CD8-positive, alpha-beta memory T cell (primary cell): ENCODE measurements around the gene LRRC74B. TPM values are rescaled to one million over a fixed set of nuclear protein-coding genes. Genes with fewer than 3 reads are reported as not detected.

Source experiments
- CTCF ChIA-PET: fragments of 350-600 bp; sonication (Branson Sonifier 250); formaldehyde crosslinking; loops from one replicate; lab custom pipeline; 2021; ENCODE audit warnings: antibody characterized with exemption; lab: Charles Lee
- POLR2A ChIA-PET: fragments of 350-600 bp; sonication (Branson Sonifier 250); formaldehyde crosslinking; loops from one replicate; lab custom pipeline; 2021; ENCODE audit warnings: antibody characterized with exemption; lab: Charles Lee
- DNase-seq, 5 donors: peaks; one replicate each; pipeline versions ENCODE4 v3.0.0 to v3.0.0-alpha.2; 2020 to 2022; ENCODE audit warnings: mixed read lengths in 1 of 5
- H3K27ac ChIP-seq: one replicate; pipeline ENCODE4 v1.7.0; 2013; ENCODE audit warnings: low read depth, mild to moderate bottlenecking, low read length, moderate library complexity
- H3K27me3 ChIP-seq: 2 replicates; pipeline ENCODE4 v1.7.0; 2013; ENCODE audit warnings: low read length, mild to moderate bottlenecking; ENCODE audit not compliant: insufficient read depth, poor library complexity, severe bottlenecking
- H3K36me3 ChIP-seq: 2 replicates; pipeline ENCODE4 v1.7.0; 2013; ENCODE audit warnings: mild to moderate bottlenecking, low read length, moderate library complexity; ENCODE audit not compliant: insufficient read depth
- H3K4me1 ChIP-seq: 2 replicates; pipeline ENCODE4 v1.7.0; 2013; ENCODE audit warnings: mild to moderate bottlenecking, low read length, moderate library complexity; ENCODE audit not compliant: insufficient read depth
- H3K4me3 ChIP-seq: 2 replicates; pipeline ENCODE4 v1.7.0; 2013; ENCODE audit warnings: mild to moderate bottlenecking, low read length
- H3K9me3 ChIP-seq: 2 replicates; pipeline ENCODE4 v1.7.0; 2013; ENCODE audit warnings: mild to moderate bottlenecking, low read length
- H3K27ac Mint-ChIP-seq, 8 donors: one replicate each; pipeline ENCODE4 v1.8.0; 2020 to 2021; ENCODE audit warnings: mixed read lengths in 8 of 8, mild to moderate bottlenecking in 6 of 8, inconsistent platforms in 3 of 8, moderate library complexity in 3 of 8
- H3K27me3 Mint-ChIP-seq, 2 donors: one replicate each; pipeline ENCODE4 v1.8.0; 2020 to 2021; ENCODE audit warnings: mixed read lengths in 2 of 2, mild to moderate bottlenecking in 1 of 2, moderate library complexity in 1 of 2
- H3K36me3 Mint-ChIP-seq, 3 donors: one replicate each; pipeline ENCODE4 v1.8.0; 2020 to 2021; ENCODE audit warnings: mixed read lengths in 3 of 3, inconsistent platforms in 1 of 3, mild to moderate bottlenecking in 1 of 3
- H3K4me1 Mint-ChIP-seq, 3 donors: one replicate each; pipeline ENCODE4 v1.8.0; 2020 to 2021; ENCODE audit warnings: mixed read lengths in 3 of 3, inconsistent platforms in 1 of 3, mild to moderate bottlenecking in 1 of 3
- H3K4me3 Mint-ChIP-seq, 7 donors: one replicate each; pipeline ENCODE4 v1.8.0; 2020 to 2021; ENCODE audit warnings: mixed read lengths in 7 of 7, mild to moderate bottlenecking in 6 of 7, moderate library complexity in 4 of 7, inconsistent platforms in 2 of 7
- H3K9me3 Mint-ChIP-seq, 5 donors: one replicate each; pipeline ENCODE4 v1.8.0; 2020 to 2022; ENCODE audit warnings: mixed read lengths in 5 of 5, mild to moderate bottlenecking in 3 of 5, moderate library complexity in 2 of 5, inconsistent platforms in 1 of 5
- polyA plus RNA-seq: library from polyadenylated mRNA; unstranded; fragments of 300-500 nt; fragmentation: Illumina TruSeq; gene quantifications from one replicate; pipeline ENCODE4 v1.2.3, GENCODE V29; 2021
- total RNA-seq, 2 experiments: library from RNA; stranded (reverse); gene quantifications; one replicate each; pipeline ENCODE4 v1.2.3, GENCODE V29; 2021

The LRRC74B gene
- total and polyA plus RNA-seq, 3 experiments from 2014 or later: not detected

- Histone ChIP-seq H3K4me1 (peaks cover 18% of the 10 kb centered on the region), H3K27me3 (no peaks in the 10 kb centered on the region), H3K9me3 (no peaks in the 10 kb centered on the region), H3K27ac (no peak overlapping the region), H3K4me3 (no peak overlapping the region), H3K36me3 (no peaks in the 10 kb centered on the region)
- CTCF ChIA-PET: no interaction called here
- Mint-ChIP-seq H3K9me3 (no peaks in the 10 kb centered on the region), H3K36me3 (no peaks in the 10 kb centered on the region), H3K27me3 (peaks cover 0 to 2% of the 10 kb centered on the region in 2 donors), H3K27ac (peak overlapping the region in 4 of 8 donors; percentile 50 to 91 (median 71)), H3K4me1 (peaks cover 26 to 34% (median 26%) of the 10 kb centered on the region in 3 donors), H3K4me3 (peak overlapping the region in 2 of 7 donors; percentile 58 to 82)
- no peak for DNase-seq
- POLR2A ChIA-PET: no interaction called here
These were observed 28.9 kb upstream of the LRRC74B start for GRCh38 chr22:21016644-21017420.

- no peak overlapping the region for H3K4me3 Mint-ChIP-seq
- Histone ChIP-seq H3K27me3 (no peaks in the 10 kb centered on the region), H3K4me3 (no peak overlapping the region), H3K9me3 (no peaks in the 10 kb centered on the region), H3K4me1 (peaks cover 18% of the 10 kb centered on the region), H3K36me3 (no peaks in the 10 kb centered on the region), H3K27ac (no peak overlapping the region)
- H3K36me3 Mint-ChIP-seq: no peaks in the 10 kb centered on the region
- H3K27me3 Mint-ChIP-seq: peaks cover 0 to 2% of the 10 kb centered on the region in 2 donors
- no peaks in the 10 kb centered on the region for H3K9me3 Mint-ChIP-seq
- ChIA-PET CTCF (no interaction called here), POLR2A (no interaction called here)
- H3K27ac Mint-ChIP-seq: no peak overlapping the region
- peaks cover 23 to 31% (median 23%) of the 10 kb centered on the region in 3 donors for H3K4me1 Mint-ChIP-seq
- DNase-seq: no peak
These were observed 27.4 kb upstream of the LRRC74B start for GRCh38 chr22:21018314-21018713.

DNA sequence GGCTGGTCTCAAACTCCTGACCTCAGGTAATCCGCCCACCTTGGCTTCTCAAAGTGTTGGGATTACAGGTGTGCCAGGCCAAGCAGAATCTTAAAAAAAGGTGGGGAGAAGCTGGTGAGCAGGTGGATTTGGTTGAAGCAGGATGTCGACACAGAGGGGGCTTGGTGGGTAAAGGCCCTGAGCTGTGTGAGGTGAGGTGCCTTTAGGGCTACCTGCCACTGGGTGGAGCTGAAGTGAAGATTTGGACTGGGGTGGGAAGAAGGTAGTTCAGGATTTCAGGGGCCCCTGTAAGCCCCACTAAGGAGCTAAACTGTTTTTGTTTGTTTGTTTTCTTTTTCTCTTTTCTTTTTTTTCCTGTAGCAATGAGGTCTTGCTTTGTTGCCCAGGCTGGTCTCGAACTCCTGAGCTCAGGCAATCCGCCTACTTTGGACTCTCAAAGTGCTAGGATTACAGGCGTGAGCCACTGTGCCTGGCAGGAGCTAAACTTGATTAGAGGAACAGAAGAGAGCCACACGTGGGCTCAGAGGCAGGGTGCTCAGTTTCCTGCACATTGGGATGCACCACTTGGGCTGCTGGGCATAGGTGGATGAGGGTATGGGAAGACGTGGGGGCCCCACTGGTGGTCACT lies 24.8 kb upstream of the LRRC74B start:
- DNase-seq: peak in 1 of 5 donors; percentile 35
- ChIA-PET CTCF (interaction anchor here (1.5 kb wide), 1 partner anchor 19 kb away, joined by 5 read pairs; the partner anchor contains the start of gene THAP7), POLR2A (no interaction called here)
- Histone ChIP-seq H3K9me3 (no peaks in the 10 kb centered on the region), H3K36me3 (no peaks in the 10 kb centered on the region), H3K27me3 (no peaks in the 10 kb centered on the region), H3K4me1 (peaks cover 13% of the 10 kb centered on the region), H3K27ac (no peak overlapping the region), H3K4me3 (no peak overlapping the region)
- no peaks in the 10 kb centered on the region for H3K36me3 Mint-ChIP-seq
- H3K27ac Mint-ChIP-seq: peak overlapping the region in 2 of 8 donors; percentile 45 to 51
- H3K9me3 Mint-ChIP-seq: no peaks in the 10 kb centered on the region
- H3K4me1 Mint-ChIP-seq: peaks cover 11 to 20% (median 15%) of the 10 kb centered on the region in 3 donors
- peaks cover 0 to 2% of the 10 kb centered on the region in 2 donors for H3K27me3 Mint-ChIP-seq
- H3K4me3 Mint-ChIP-seq: no peak overlapping the region

- H3K27me3 Mint-ChIP-seq: peaks cover 0 to 4% of the 10 kb centered on the region in 2 donors
- DNase-seq: no peak
- ChIA-PET CTCF (no interaction called here), POLR2A (no interaction called here)
- Histone ChIP-seq H3K36me3 (no peaks in the 10 kb centered on the region), H3K9me3 (no peaks in the 10 kb centered on the region), H3K4me3 (no peak overlapping the region), H3K27ac (no peak overlapping the region), H3K27me3 (no peaks in the 10 kb centered on the region), H3K4me1 (peaks cover 12% of the 10 kb centered on the region)
- H3K27ac Mint-ChIP-seq: no peak overlapping the region
- no peaks in the 10 kb centered on the region for H3K36me3 Mint-ChIP-seq
- no peak overlapping the region for H3K4me3 Mint-ChIP-seq
- H3K9me3 Mint-ChIP-seq: no peaks in the 10 kb centered on the region
- H3K4me1 Mint-ChIP-seq: peaks cover 8 to 14% (median 8%) of the 10 kb centered on the region in 3 donors
These were observed 23.2 kb upstream of the LRRC74B start for GRCh38 chr22:21022507-21022906.

- POLR2A ChIA-PET: no interaction called here
- CTCF ChIA-PET: no interaction called here
- peaks cover 0 to 4% of the 10 kb centered on the region in 2 donors for H3K27me3 Mint-ChIP-seq
These were observed 22.7 kb upstream of the LRRC74B start for GRCh38 chr22:21022955-21023614.

DNA sequence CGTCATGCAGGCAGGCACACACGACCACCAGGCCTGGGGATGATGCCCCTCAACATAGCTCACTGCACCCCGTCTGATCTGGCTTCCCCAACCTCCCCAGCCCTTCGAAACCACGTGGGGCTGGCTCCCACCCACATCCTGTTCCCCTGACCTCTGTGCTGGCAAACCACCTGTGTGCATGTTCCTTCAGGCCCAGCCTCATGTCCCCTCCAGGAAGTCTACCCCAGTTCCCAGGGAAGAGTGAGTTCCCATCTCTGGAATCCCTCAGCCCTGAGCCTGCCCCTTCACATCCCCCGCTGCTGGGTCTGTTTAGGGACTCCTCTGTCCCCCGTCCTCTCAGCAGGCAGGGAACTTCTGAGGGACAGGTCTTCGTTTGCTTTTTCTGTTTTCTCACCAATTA lies 20.5 kb upstream of the LRRC74B start:
- CTCF ChIA-PET: no interaction called here
- H3K27me3 Mint-ChIP-seq: peaks cover 10 to 11% of the 10 kb centered on the region in 2 donors
- H3K4me3 Mint-ChIP-seq: peak overlapping the region in 4 of 7 donors; percentile 22 to 55 (median 52)

More at GRCh38 chr22:21022955-21023614, 22.7 kb upstream of the LRRC74B start:
- Mint-ChIP-seq H3K4me3 (no peak overlapping the region), H3K9me3 (no peaks in the 10 kb centered on the region), H3K27ac (no peak overlapping the region), H3K4me1 (peaks cover 8 to 14% (median 8%) of the 10 kb centered on the region in 3 donors), H3K36me3 (no peaks in the 10 kb centered on the region)
- Histone ChIP-seq H3K36me3 (no peaks in the 10 kb centered on the region), H3K27me3 (no peaks in the 10 kb centered on the region), H3K4me3 (no peak overlapping the region), H3K4me1 (peaks cover 12% of the 10 kb centered on the region), H3K9me3 (no peaks in the 10 kb centered on the region), H3K27ac (no peak overlapping the region)
- no peak for DNase-seq

GRCh38 chr22:21025763-21026755 lies 19.7 kb upstream of the LRRC74B start:
- Histone ChIP-seq H3K27me3 (peaks cover 5% of the 10 kb centered on the region), H3K9me3 (no peaks in the 10 kb centered on the region), H3K4me3 (no peak overlapping the region), H3K4me1 (peaks cover 12% of the 10 kb centered on the region), H3K36me3 (no peaks in the 10 kb centered on the region), H3K27ac (no peak overlapping the region)
- Mint-ChIP-seq H3K36me3 (no peaks in the 10 kb centered on the region), H3K27me3 (peaks cover 18 to 19% of the 10 kb centered on the region in 2 donors), H3K27ac (peak overlapping the region in 5 of 8 donors; percentile 2 to 83 (median 51)), H3K9me3 (no peaks in the 10 kb centered on the region), H3K4me1 (peaks cover 11 to 24% (median 12%) of the 10 kb centered on the region in 3 donors), H3K4me3 (peak overlapping the region in 1 of 7 donors; percentile 55)
- ChIA-PET POLR2A (no interaction called here), CTCF (no interaction called here)
- DNase-seq: no peak

More for the DNA sequence above, 20.5 kb upstream of the LRRC74B start:
- no peaks in the 10 kb centered on the region for H3K9me3 Mint-ChIP-seq
- H3K4me1 Mint-ChIP-seq: peaks cover 8 to 16% (median 8%) of the 10 kb centered on the region in 3 donors
- no peak overlapping the region for H3K27ac ChIP-seq
- no peaks in the 10 kb centered on the region for H3K36me3 Mint-ChIP-seq
- H3K4me1 ChIP-seq: peaks cover 12% of the 10 kb centered on the region
- no peak overlapping the region for H3K4me3 ChIP-seq
- peak in 2 of 5 donors; percentile 47 to 54 for DNase-seq
- H3K27ac Mint-ChIP-seq: peak overlapping the region; percentile 2 to 83 (median 60)
- POLR2A ChIA-PET: no interaction called here
- no peaks in the 10 kb centered on the region for H3K9me3 ChIP-seq
- H3K36me3 ChIP-seq: no peaks in the 10 kb centered on the region
- peaks cover 2% of the 10 kb centered on the region for H3K27me3 ChIP-seq
